NCI-H2227 treated with DMSO at 0.1 percent for 48 hours (cell line): ENCODE measurements around the gene IL1R1.

Source experiments
- DNase-seq: peaks from one replicate; lab custom pipeline; 2025; lab: John Stamatoyannopoulos, UW

IL1R1 gene

GRCh38 chr2:102138331-102138730 is 4.2 kb upstream of the IL1R1 start:
- no peak for DNase-seq

GRCh38 chr2:102139851-102140250 is 2.7 kb upstream of the IL1R1 start:
- DNase-seq: no peak

- DNase-seq: no peak
These were observed 2.2 kb upstream of the IL1R1 start for GRCh38 chr2:102140377-102140776.

- DNase-seq: no peak
These were observed 1.3 kb upstream of the IL1R1 start for GRCh38 chr2:102141011-102141943.

- no peak for DNase-seq
These were observed 393 bp downstream of the IL1R1 start for GRCh38 chr2:102142829-102143449.

GRCh38 chr2:102143450-102143985 is 972 bp downstream of the IL1R1 start:
- DNase-seq: no peak

GRCh38 chr2:102144128-102144527 is 1.6 kb downstream of the IL1R1 start:
- no peak for DNase-seq

GRCh38 chr2:102145107-102145506 is 2.6 kb downstream of the IL1R1 start:
- DNase-seq: no peak

- DNase-seq: no peak
These were observed 3.4 kb downstream of the IL1R1 start for GRCh38 chr2:102145934-102146333.

GRCh38 chr2:102147935-102148334 is 5.4 kb downstream of the IL1R1 start:
- no peak for DNase-seq

GRCh38 chr2:102149243-102149642 is 6.7 kb downstream of the IL1R1 start:
- no peak for DNase-seq

- no peak for DNase-seq
These were observed 7.3 kb downstream of the IL1R1 start for GRCh38 chr2:102149644-102150455.

GRCh38 chr2:102154364-102154763 is 11.8 kb downstream of the IL1R1 start:
- no peak for DNase-seq

- no peak for DNase-seq
These were observed 12.6 kb downstream of the IL1R1 start for GRCh38 chr2:102154946-102155702.

GRCh38 chr2:102155703-102156515 is 13.4 kb downstream of the IL1R1 start:
- DNase-seq: no peak

GRCh38 chr2:102158011-102158755 is 15.6 kb downstream of the IL1R1 start:
- DNase-seq: no peak

GRCh38 chr2:102159295-102159694 is 16.7 kb downstream of the IL1R1 start:
- DNase-seq: no peak

- no peak for DNase-seq
These were observed 23.8 kb downstream of the IL1R1 start for GRCh38 chr2:102166189-102166845.

GRCh38 chr2:102168026-102168771 is 25.7 kb downstream of the IL1R1 start:
- DNase-seq: no peak
